NCI-H2196 treated with DMSO at 0.1 percent for 48 hours (cell line): ENCODE measurements around the gene VSIG4.

Source experiments
- DNase-seq: peaks from one replicate; lab custom pipeline; 2025; ENCODE audit not compliant: unreplicated experiment; lab: John Stamatoyannopoulos, UW

VSIG4 gene

GRCh38 chrX:66009231-66009845 is 30.5 kb downstream of the VSIG4 start:
- DNase-seq, result no peak

GRCh38 chrX:66008328-66008970 is 31.4 kb downstream of the VSIG4 start:
- DNase-seq, result no peak

GRCh38 chrX:66007851-66008250 is 32.0 kb downstream of the VSIG4 start:
- no peak for DNase-seq

GRCh38 chrX:66005830-66006449 is 33.9 kb downstream of the VSIG4 start:
- no peak for DNase-seq

GRCh38 chrX:66004928-66005829 is 34.7 kb downstream of the VSIG4 start:
- no peak for DNase-seq

- DNase-seq, result no peak
Measured at GRCh38 chrX:66002824-66003680, 36.8 kb downstream of the VSIG4 start.

GRCh38 chrX:66001596-66001995 is 38.3 kb downstream of the VSIG4 start:
- no peak for DNase-seq

- DNase-seq, result no peak
Measured at GRCh38 chrX:66000628-66001272, 39.1 kb downstream of the VSIG4 start.

GRCh38 chrX:66000178-66000577 is 39.7 kb downstream of the VSIG4 start:
- no peak for DNase-seq

GRCh38 chrX:65999563-66000148 is 40.2 kb downstream of the VSIG4 start:
- no peak for DNase-seq

GRCh38 chrX:65999029-65999562 is 40.8 kb downstream of the VSIG4 start:
- no peak for DNase-seq

- no peak for DNase-seq
Measured at GRCh38 chrX:65997978-65998717, 41.7 kb downstream of the VSIG4 start.

- DNase-seq, result no peak
Measured at GRCh38 chrX:65994519-65995506, 45.1 kb downstream of the VSIG4 start.

GRCh38 chrX:65993915-65994460 is 45.9 kb downstream of the VSIG4 start:
- DNase-seq, result no peak

GRCh38 chrX:65993332-65993731 is 46.5 kb downstream of the VSIG4 start:
- no peak for DNase-seq

- DNase-seq, result no peak
Measured at GRCh38 chrX:65990702-65991101, 49.2 kb downstream of the VSIG4 start.

GRCh38 chrX:65987811-65988210 is 52.1 kb downstream of the VSIG4 start:
- no peak for DNase-seq
